ENCODE data around the gene ADIPOQ. TPM values are rescaled to one million over a fixed set of nuclear protein-coding genes. Genes with fewer than 3 reads are reported as not detected.

Gene ADIPOQ
- total and polyA plus RNA-seq, 2 of the 13 experiments (the other 11 are each of a cell fraction or from before 2014, with no cell fraction given) = not detected

GRCh38 chr3:186880406-186880805 is 37.9 kb downstream of the ADIPOQ start:
- FAIRE-seq = no peak
- no peak for ATAC-seq

More at GRCh38 chr3:186880406-186880805, 37.9 kb downstream of the ADIPOQ start:
- TF ChIP-seq ZNF276 (CRISPR knock-in tag; IDR thresholded peaks at IDR 0.05; ENCODE audit: low read depth) (no peak), BRF2 (CRISPR knock-in tag; IDR thresholded peaks at IDR 0.05) (no peak)
- no peaks in the 10 kb centered on the region for H3K79me2 ChIP-seq (ENCODE audit: insufficient read depth, low read length)
- H2AFZ ChIP-seq (ENCODE audit: low read length) = peak overlapping the region; percentile 36
- H3K9ac ChIP-seq (ENCODE audit: insufficient read depth, low read depth, low read length) = no peak overlapping the region
- no peak overlapping the region for H3K4me3 ChIP-seq (replicated peaks in 1 of 3; ENCODE audit: insufficient read depth in 1 of 3, low read depth in 2 of 3, low read length in 3 of 3)
- H3K4me1 ChIP-seq (ENCODE audit: insufficient read depth, low read length) = peaks cover 7% of the 10 kb centered on the region; the same call in 1 of the 2 replicates
- CTCF ChIA-PET (ENCODE audit: low intra/inter-chr PET ratio, low total read pairs) = no interaction called here
- no peaks in the 10 kb centered on the region for H3K27me3 ChIP-seq (ENCODE audit: control insufficient read depth in 1 of 2, insufficient read depth in 2 of 2, low read length in 2 of 2)
- no peaks in the 10 kb centered on the region for H4K20me1 ChIP-seq (ENCODE audit: insufficient read depth, low read length)
- H3K9me3 ChIP-seq (ENCODE audit: low read length) = no peaks in the 10 kb centered on the region
- in situ Hi-C loops (cut with HindIII; ENCODE audit: extremely low pct_ligation_motif_present, low pct_unique_long_range_greater_than_20kb) (no loop called here), intact Hi-C loops (cut with micrococcal nuclease; ENCODE audit: unreplicated experiment) (no loop called here)
- no TSS peak for BruUV-seq (replicated peaks)
- H3K36me3 ChIP-seq (replicated peaks in 1 of 2; ENCODE audit: control insufficient read depth in 1 of 2, insufficient read depth in 2 of 2, low read length in 2 of 2) = no peaks in the 10 kb centered on the region
- no peak overlapping the region for H3K27ac ChIP-seq (ENCODE audit: extremely low read length, insufficient read depth, low read length)
- no peak overlapping the region for H3K4me2 ChIP-seq (ENCODE audit: low read depth, low read length)
- no peak for DNase-seq (ENCODE audit: low spot score)
- 15% methylated on average over 4 of the region's 4 CpGs for WGBS (ENCODE audit: low lambda C conversion rate)
- POLR2A ChIA-PET = interaction anchor here (0.6 kb wide), 1 partner anchor 259 kb away, joined by 3 read pairs; no protein-coding TSS in a partner anchor
